Adrenal gland (tissue), 12 donors: ENCODE results near the gene DLGAP1. TPM values are rescaled to one million over a fixed set of nuclear protein-coding genes. Genes with fewer than 3 reads are reported as not detected.

ENCODE experiments used
- DNase-seq, 7 donors: peaks; one replicate each; pipeline ENCODE4 v3.0.0-alpha.2; 2019 to 2020
- H3K27ac ChIP-seq, 5 donors: fragments of 200-600 bp; sonication (generic) in 4 of 5; 1 replicate in 3 of 5; 2 replicates in 2 of 5; pipeline versions ENCODE4 v1.5.1 to v1.8.0; 2016 to 2020; ENCODE audit warnings: mild to moderate bottlenecking in 1 of 5
- H3K27me3 ChIP-seq: fragments of 200-600 bp; 2 replicates; pipeline ENCODE4 v1.8.0; 2021
- H3K36me3 ChIP-seq, 2 donors: fragments of 200-600 bp; replicated peaks in 1 of 2; 1 replicate in 1 of 2; 2 replicates in 1 of 2; pipeline versions ENCODE4 v1.5.1 to v1.8.0; 2018 to 2022
- H3K4me1 ChIP-seq, 2 donors: fragments of 200-600 bp; replicated peaks in 1 of 2; 1 replicate in 1 of 2; 2 replicates in 1 of 2; pipeline versions ENCODE4 v1.5.1 to v1.8.0; 2018 to 2021
- H3K4me3 ChIP-seq, 4 donors: fragments of 200-600 bp; sonication (generic) in 3 of 4; one replicate each; pipeline ENCODE4 v1.5.1; 2016 to 2018
- H3K9me3 ChIP-seq, 3 donors: fragments of 200-600 bp; sonication (generic) in 1 of 3; replicated peaks in 1 of 3; 1 replicate in 2 of 3; 2 replicates in 1 of 3; pipeline versions ENCODE4 v1.5.1 to v1.8.0; 2016 to 2021
- CTCF ChIP-seq, 6 experiments: fragments of 450-650 bp in 4 of 6; fragments of 200-600 bp in 2 of 6; sonication (generic) in 1 of 6; IDR thresholded peaks; 1 replicate in 5 of 6; 2 replicates in 1 of 6; pipeline versions ENCODE4 v1.5.1 to v1.8.0; 2016 to 2021; ENCODE audit warnings: antibody characterized with exemption in 6 of 6, mild to moderate bottlenecking in 2 of 6, moderate library complexity in 1 of 6
- POLR2A ChIP-seq, 2 donors: fragments of 450-650 bp; IDR thresholded peaks; one replicate each; pipeline ENCODE4 v1.6.1; 2017; ENCODE audit warnings: antibody characterized with exemption in 2 of 2, mild to moderate bottlenecking in 2 of 2, moderate library complexity in 1 of 2
- WGBS, 4 donors: extraction: QIAGEN DNeasy Blood & Tissue Kit in 2 of 4; methylation state at CpG; one replicate each; pipeline versions ENCODE4 v1.1.5 to v1.1.7; 2013 to 2017; 5-methylcytosine and 5-hydroxymethylcytosine counted together
- intact Hi-C, 2 donors: fragments of 100-400 bp; cut with DNase I; formaldehyde crosslinking; loops; one replicate each; pipeline versions ENCODE4 v1.14.1 to v1.15.0; 2022 to 2023
- polyA plus RNA-seq, 3 donors: library from polyadenylated mRNA; stranded (reverse); fragments of 200-250 nt in 2 of 3; fragments of 350-450 nt in 1 of 3; fragmentation: Illumina TruSeq in 1 of 3; extraction: RNeasy Lipid Tissue Mini Kit (QIAGEN cat#74804) in 1 of 3; gene quantifications; one replicate each; pipeline ENCODE4 v1.2.3, GENCODE V29; 2013 to 2014
- total RNA-seq, 9 donors: library from RNA; depleted of rRNA in 4 of 9; stranded (reverse); fragments of >200 nt in 4 of 9; fragments of 120-200 nt in 1 of 9; fragmentation: NEBNext Ultra II Directional in 1 of 9; extraction: Animal tissue kit (Norgen Biotek cat#: 25700) in 1 of 9; gene quantifications; one replicate each; pipeline versions ENCODE4 v1.1.0 to v1.2.4, GENCODE V29; 2013 to 2023
- donor health status: healthy with polysubstance abuse.
- donor health status: Bipolar disorder and iron deficiency.
- donor health status: DM: yes; HTN: yes; CAD: no.
- donor health status: DM: no; HTN: no; CAD: no.
- donor health status: DM: no; HTN: no; CAD: no.
- donor health status: DM: yes; HTN: yes; CAD: no.

The DLGAP1 gene
- total and polyA plus RNA-seq, 12 donors, result 1.7 to 30.9 (median 12.9) TPM

DNA sequence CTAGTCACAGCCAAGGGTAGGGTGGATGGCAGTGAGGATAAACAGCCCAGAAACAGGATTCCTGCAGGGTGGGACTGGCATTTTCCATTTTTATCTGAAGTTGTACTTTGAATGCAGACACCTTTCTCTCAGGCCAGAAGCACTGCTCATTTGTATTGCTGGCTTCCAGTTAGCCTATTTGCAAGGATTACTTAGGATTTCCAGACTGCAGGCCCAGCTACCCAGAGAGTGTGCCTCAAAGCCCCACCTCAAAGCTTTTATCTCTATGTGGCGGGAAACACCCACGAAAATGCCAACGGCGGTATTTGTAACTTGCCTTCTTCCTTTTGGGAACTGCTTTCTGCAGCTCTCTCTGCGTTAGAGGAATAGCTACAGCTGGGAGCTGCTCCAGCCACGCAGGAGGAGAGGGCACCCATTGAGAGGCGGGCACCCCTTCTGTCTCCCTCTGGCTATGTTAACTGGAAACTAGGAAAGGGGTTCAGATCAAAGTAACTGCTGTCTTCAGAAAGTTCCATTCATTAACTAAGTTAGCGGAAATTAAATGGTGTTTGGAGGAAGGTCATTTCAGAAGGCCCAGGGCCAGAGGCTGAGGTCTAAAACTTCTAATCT is 860.2 kb downstream of the DLGAP1 start:
- no peaks in the 10 kb centered on the region for H3K36me3 ChIP-seq
- no peaks in the 10 kb centered on the region for H3K9me3 ChIP-seq
- H3K27ac ChIP-seq, result peak overlapping the region; percentile 93 to 98 (median 96)
- peak overlapping the region in 3 of 4 donors; percentile 1 to 59 (median 19) for H3K4me3 ChIP-seq
- peak in 3 of 7 donors; percentile 42 to 57 (median 49) for DNase-seq
- intact Hi-C loops, result loop anchor here (5.0 to 10.0 kb wide), 3 partner anchors 70 to 313 kb away; partner anchors contain the start of gene TGIF1 (in 2 of the 2)
- WGBS, 4 donors, result 12 to 23% (median 16%) methylated on average over 8 of the region's 8 CpGs
- peaks cover 45 to 51% of the 10 kb centered on the region in 2 donors for H3K4me1 ChIP-seq
- H3K27me3 ChIP-seq, result no peaks in the 10 kb centered on the region
- TF ChIP-seq POLR2A (IDR thresholded peaks at IDR 0.05), result no peak
- no peak for TF ChIP-seq CTCF (IDR thresholded peaks at IDR 0.05)

- TF ChIP-seq POLR2A (IDR thresholded peaks at IDR 0.05) (peak; percentile 77 to 90), CTCF (IDR thresholded peaks at IDR 0.05) (peak; percentile 84 to 94 (median 92))
These were observed 861.0 kb downstream of the DLGAP1 start for GRCh38 chr18:3593904-3594759.

DNA sequence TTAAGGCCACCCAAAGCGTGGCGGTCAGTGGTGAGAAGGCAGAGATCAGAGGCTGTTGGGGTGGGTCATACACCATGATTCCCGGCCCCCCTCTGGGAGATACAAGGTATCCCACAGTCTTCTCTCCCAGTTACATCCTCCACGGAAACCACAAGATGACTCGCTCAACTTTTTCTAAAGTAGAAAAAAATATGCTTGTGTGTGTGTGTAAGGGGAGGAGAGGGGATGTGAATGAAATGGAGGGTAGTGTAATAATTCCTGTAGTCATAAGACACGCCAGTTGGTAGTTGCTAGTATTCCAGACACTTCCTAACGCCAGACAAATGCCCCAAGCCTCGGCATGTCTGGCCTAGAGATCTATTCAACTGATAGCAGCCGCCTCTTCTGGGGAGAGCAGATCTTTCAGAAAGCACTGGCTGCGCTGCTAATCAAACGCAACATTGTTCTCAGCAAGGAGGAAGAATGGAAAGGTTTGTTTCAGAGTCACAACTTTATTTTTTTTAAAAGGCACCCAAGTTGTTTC is 861.7 kb downstream of the DLGAP1 start:
- Histone ChIP-seq H3K27me3 (no peaks in the 10 kb centered on the region), H3K27ac (peak overlapping the region; percentile 93 to 98 (median 96)), H3K36me3 (no peaks in the 10 kb centered on the region), H3K9me3 (no peaks in the 10 kb centered on the region), H3K4me1 (peaks cover 45 to 51% of the 10 kb centered on the region in 2 donors), H3K4me3 (peak overlapping the region in 1 of 4 donors; percentile 59)
- 14 to 18% (median 15%) methylated on average over 11 of the region's 11 CpGs for WGBS, 4 donors
- intact Hi-C loops, result loop anchor here in 1 of 2 donors (5.0 to 10.0 kb wide), 2 partner anchors 71 to 141 kb away; partner anchors contain the start of gene TGIF1
- DNase-seq, result peak in 3 of 7 donors; percentile 52 to 81 (median 71)
- no peak for TF ChIP-seq CTCF (IDR thresholded peaks at IDR 0.05)
- TF ChIP-seq POLR2A (IDR thresholded peaks at IDR 0.05), result no peak

More at GRCh38 chr18:3593904-3594759, 861.0 kb downstream of the DLGAP1 start:
- no peaks in the 10 kb centered on the region for H3K9me3 ChIP-seq
- H3K4me1 ChIP-seq, result peaks cover 45 to 51% of the 10 kb centered on the region in 2 donors
- intact Hi-C loops, result loop anchor here in 1 of 2 donors (5.0 to 10.0 kb wide), 2 partner anchors 71 to 142 kb away; partner anchors contain the start of gene TGIF1
- H3K36me3 ChIP-seq, result no peaks in the 10 kb centered on the region
- peak overlapping the region in 3 of 4 donors; percentile 1 to 59 (median 19) for H3K4me3 ChIP-seq
- DNase-seq, result peak; percentile 89 to 98 (median 95)
- H3K27ac ChIP-seq, result peak overlapping the region; percentile 93 to 98 (median 96)
- WGBS, 4 donors, result 0 to 1% (median 1%) methylated on average over 13 to 17 of the region's 17 CpGs
- no peaks in the 10 kb centered on the region for H3K27me3 ChIP-seq

DNA sequence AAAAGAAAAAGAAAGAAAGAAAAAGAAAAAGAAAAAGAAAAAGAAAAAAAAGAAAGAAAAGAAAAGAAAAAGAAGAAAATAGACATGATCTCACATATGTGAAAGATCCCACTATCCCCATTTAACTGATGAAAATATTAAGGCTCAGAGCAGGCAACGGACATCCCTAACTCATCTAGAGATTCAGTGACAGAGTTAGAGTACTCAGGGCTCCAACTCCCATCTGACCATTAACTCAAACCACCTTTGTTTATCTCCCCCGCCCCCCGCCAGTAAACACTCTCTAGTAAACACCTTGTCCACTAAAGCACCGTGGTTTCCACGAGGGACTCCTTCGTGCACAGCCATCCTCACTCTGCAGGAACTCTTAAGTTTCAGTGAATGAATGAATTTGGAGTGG is 862.2 kb downstream of the DLGAP1 start:
- Histone ChIP-seq H3K9me3 (no peaks in the 10 kb centered on the region), H3K27me3 (no peaks in the 10 kb centered on the region), H3K36me3 (no peaks in the 10 kb centered on the region), H3K27ac (peak overlapping the region; percentile 93 to 98 (median 96)), H3K4me3 (no peak overlapping the region), H3K4me1 (peaks cover 43 to 45% of the 10 kb centered on the region in 2 donors)
- intact Hi-C loops, result loop anchor here in 1 of 2 donors (5.0 to 10.0 kb wide), 2 partner anchors 72 to 141 kb away; partner anchors contain the start of gene TGIF1
- TF ChIP-seq CTCF (IDR thresholded peaks at IDR 0.05), result no peak
- no peak for TF ChIP-seq POLR2A (IDR thresholded peaks at IDR 0.05)
- no peak for DNase-seq
- 74 to 84% (median 81%) methylated on average over 6 of the region's 6 CpGs for WGBS, 4 donors
